Activated CD8-positive, alpha-beta memory T cell treated with anti-CD3 and anti-CD28 coated beads for 4 hours (primary cell): ENCODE data around the gene KDELR1.

Experiments used
- DNase-seq, 2 donors: peaks; one replicate each; pipeline ENCODE4 v3.0.0-alpha.2; 2020; ENCODE audit warnings: low read depth in 2 of 2

Gene KDELR1

DNA sequence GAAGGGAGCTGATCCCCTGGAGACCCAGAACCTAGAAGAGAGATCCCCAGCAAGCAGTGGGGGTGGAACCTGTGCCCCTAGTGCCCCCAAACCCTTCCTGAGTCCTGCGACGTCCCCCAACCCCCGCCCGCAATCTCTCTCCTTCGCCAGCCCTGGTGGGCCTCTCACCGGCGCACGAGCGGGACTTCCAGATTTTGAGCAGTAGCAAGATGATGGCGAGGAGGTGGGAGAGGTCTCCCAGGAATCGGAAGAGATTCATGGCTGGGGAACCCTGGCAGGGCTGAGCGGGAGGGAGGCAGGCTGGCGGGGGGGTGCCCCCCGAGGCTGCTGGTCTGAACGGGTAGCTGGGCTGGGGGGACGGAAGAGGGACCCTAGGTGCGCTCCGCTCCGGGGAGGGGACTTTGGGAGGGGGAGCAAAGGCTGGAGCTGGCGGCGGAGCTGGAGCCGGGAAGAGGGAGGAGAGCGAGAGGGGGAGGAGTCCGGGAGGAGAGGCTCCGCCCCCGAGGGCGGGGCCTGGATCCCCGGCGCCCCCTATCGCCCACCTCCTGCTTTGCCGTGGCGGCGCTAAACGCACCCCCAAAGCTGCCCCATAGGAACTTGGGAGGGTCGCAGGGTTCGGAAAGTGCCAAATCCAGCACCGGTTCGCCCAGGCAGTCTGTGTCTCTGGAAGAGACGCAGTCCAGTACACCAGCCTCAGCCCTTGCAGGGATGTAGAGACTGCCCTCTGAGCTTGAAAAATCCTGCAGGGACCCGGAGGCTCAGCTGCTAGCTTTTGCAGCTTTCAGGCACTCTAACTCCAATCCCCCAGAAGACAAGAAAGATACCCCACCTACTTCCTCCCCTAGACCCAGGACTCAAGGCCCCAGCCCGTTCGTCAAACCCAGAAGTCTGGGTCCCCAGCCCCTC lies at the start of gene KDELR1:
TSS of gene KDELR1 (minus strand) at position 452 of the 906 bp plus-strand sequence. CDS start at position 259, 193 bp downstream.
- peak; percentile 46 to 47 for DNase-seq

DNA sequence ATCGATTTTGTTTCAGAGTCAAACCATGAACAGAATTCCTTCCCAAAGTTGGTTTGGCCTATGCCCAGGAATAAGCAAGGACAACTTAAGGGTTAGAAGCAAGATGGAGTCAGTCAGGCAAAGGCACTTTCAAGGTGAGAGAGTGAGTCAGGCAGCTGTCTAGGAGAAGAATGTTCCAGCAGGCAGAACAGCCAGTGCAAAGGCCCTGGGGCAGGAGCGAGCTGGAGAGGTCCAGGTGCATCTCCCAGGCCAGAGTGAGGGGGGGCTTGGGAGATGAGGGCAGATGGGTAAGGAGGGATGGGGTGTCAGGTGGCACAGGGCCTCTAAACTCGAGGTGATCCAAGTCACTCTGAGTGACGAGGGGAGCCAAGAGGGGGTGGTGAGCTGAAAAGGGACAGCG lies 45.2 kb upstream of the KDELR1 start:
- DNase-seq: no peak

DNA sequence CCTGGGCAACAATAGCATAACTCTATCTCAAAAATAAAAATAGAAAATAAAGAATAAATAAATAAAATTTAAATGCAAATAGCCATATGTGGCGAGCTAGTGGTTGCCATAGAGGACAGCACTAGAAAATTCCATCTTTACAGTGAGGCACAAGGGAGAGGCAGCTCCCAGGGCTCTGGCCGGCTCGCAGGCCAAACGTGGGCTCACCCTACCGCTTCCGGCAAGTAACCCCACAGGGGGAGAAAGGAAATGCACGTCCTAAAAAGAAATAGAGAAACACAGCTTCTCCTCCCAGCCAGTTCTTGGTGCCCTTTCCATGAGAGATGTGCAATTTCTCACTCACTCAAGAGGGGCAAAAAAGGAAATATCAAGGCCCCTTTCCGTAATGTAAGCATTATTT lies 42.0 kb upstream of the KDELR1 start:
- no peak for DNase-seq

DNA sequence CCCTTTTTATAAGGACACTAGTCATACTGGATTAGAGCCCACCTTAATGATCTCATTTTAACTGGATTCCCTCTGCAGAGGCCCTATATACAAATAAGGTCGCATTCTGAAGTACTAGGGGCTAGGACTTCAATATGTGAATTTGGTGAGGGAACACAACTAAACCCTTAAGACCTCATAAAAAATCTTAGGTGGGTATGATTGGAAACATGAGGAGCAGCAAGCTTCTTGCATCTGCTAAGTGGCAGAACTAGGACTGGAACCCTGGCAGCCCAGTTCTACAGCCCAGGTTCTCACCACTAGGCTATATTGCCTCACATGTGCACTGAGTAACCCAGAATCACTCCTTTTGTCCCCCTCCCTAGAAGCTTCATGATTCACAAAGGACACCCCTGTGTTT lies 37.3 kb upstream of the KDELR1 start:
- DNase-seq: no peak

DNA sequence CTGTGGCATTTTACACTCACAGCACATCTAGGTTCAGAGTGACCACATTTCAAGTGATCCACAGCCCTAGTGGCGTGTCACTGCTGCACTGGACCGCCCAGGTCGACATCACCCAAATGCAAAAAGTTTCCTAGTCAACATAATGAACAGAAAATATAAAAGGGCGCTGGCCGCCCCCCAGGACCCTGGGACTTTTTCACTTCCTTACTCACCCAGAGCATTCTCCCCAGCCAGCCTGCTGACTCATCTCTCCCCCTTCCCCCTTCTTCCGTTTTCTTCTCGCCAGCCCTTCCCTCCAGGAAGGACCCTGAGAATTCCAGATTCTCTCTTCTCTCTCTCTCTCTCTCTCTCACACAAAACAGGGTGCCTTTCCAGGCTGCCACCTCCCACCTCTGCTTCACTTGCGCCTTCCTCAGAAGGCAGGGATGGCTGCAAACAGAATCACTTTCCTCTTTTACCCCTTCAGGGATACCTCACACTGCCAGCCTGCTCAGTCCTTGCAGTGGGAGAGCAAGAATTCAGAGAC lies 33.4 kb upstream of the KDELR1 start:
- no peak for DNase-seq

DNA sequence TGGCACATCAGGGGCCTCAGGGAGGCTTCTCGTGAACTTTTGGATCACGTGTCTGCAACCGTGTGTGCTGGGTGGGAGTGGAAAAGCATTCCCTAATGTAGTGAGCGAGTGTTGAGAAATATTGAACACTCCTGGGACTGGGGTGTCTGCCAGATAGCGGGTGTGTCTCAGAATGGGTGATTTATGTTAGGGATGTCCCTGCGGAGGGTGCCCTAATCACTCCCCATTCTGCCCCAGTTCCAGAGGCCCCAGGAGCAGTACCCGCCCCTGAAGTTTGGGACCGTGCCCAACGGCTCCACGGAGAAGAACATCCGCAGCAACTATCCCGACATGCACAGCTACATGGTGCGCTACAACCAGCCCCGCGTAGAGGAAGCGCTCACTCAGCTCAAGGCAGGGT lies 30.2 kb upstream of the KDELR1 start:
- DNase-seq: no peak

DNA sequence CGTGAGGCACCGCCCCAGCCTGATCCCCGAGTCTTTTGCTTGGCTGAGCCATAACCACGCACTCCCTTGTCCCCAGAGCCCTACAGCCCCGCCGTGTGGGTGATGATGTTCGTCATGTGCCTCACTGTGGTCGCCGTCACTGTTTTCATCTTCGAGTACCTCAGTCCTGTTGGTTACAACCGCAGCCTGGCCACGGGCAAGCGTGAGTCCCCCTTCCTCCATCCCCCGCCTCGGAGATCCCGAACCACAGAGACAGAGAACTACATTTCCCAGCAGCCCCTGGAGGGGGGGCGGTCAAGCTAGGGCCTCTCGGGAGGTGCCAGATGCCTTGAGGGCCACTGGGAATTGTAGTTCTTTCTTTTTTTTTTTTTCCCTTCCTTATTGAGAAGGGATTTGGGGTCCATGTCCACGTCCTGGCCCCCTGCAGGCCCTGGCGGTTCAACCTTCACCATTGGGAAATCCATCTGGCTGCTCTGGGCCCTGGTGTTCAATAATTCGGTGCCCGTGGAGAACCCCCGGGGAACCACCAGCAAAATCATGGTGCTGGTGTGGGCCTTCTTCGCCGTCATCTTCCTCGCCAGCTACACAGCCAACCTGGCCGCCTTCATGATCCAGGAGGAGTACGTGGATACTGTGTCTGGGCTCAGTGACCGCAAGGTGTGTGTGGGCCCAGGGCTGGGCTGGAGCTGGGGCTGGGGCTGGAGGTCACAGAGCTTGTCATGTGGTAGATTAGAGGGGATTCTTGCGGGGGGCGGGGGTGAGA lies 28.0 kb upstream of the KDELR1 start:
- DNase-seq: peak; percentile 40 to 51

DNA sequence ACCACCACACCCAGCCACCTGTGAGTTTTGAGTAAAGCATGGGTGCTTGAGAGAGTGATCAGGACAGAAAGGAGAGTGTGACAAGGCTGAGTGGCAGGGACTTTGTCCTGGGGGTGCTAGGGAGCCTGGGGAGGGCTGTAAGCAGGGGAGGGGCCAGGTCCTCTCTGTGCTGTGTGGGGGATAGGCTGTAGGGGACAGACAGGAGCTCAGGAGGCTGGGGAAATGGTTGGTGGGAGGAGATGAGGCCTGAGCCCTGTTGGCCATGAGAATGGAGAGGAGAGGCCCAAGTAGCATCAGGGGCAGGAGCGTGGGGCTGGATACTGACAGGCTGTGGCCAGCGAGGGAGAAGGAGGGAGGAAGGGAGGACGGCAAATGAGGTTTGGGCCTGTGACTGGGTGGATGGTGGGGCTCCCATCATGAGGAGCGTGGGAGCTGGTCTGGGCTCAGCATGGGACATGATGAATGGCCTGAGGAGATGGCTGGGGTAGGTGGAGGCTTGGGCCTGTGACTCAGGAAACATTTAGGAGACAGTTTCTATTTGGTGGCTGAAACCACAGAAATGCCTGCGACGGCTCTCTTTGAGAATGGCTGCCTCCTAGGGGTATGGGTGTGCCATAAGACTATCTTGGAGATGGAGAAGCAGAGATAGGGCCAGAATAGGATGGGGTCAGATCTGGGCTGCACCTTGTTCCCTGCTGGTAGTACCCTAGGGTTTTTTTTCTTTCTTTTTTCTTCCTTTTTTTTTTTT lies 27.1 kb upstream of the KDELR1 start:
- no peak for DNase-seq

DNA sequence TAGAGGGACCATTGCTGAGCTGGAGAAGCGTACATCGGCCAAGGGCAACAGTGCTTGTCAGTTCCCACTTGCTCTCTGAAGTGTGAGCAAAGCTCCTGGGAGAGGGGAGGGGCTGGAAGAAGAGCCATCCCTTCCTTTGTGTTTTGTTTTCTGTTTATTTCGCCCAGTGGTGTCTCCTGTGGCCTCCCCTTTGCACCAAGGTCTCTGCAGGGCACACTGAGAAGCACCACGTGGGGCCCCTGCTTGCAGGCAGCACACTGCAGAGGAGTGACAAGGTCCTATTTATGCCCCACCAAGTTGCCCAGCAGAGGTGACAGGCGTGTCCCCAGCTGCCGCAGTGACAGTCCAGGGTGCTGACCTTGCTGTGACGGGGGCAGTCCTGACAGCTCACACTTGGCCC lies 26.1 kb upstream of the KDELR1 start:
- DNase-seq: no peak

DNA sequence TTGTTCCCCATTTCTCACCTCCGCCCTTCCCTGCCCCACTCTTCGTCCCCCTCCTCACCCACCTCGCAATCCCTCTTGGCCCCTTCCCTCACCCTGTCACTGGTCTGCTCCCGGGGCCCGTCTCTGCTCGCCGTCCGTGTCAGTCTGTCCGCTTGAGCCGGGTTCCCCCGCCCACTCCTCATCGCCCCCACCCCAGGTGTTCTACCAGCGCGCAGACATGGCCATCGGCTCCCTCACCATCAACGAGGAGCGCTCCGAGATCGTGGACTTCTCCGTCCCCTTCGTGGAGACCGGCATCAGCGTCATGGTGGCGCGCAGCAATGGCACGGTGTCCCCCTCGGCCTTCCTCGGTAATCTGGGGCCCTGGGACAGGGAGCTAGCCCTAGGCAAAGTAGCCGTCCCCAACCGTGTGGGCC lies 24.5 kb upstream of the KDELR1 start:
- no peak for DNase-seq

DNA sequence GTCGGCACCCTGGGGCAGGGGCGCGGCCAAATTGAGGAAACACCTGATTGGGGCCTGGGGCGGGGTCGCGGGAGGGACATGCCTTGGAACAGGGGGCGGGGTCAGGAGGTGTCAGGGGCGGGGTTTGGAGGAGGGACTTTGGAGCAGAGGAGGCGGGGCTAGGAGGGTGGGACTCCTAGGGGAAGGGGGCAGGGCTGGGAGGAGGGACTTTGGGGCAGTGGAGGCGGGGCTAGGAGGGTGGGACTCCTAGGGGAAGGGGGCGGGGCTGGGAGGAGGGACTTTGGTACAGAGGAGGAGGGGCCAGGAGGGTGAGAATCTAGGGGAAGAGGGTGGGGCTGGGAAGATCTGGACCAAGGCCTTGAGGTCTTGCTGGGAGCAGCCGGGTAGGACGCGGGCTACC lies 24.0 kb upstream of the KDELR1 start:
- DNase-seq: peak in 1 of 2 donors; percentile 41

DNA sequence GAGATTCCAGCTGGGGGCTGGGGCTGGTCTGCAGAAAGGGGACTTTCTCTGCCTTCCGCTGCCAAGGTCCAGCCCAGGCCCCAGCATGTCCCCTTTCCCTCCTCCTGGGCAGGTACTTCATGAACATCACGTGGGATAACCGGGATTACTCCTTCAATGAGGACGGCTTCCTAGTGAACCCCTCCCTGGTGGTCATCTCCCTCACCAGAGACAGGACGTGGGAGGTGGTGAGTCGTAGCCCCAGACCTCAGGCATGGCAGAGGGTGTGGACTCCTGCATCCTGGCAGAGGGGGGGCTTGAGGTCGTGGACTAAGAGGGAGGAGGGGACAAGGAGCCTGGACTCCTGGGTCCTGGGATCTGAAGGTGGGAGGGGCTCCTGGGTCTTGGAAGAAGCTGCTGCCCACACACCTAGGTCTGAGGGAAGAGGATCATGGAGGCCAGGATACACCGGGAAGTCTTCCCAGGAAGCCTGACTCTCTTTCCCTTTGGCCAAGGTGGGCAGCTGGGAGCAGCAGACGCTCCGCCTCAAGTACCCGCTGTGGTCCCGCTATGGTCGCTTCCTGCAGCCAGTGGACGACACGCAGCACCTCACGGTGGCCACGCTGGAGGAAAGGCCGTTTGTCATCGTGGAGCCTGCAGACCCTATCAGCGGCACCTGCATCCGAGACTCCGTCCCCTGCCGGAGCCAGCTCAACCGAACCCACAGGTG lies 22.7 kb upstream of the KDELR1 start:
- no peak for DNase-seq

DNA sequence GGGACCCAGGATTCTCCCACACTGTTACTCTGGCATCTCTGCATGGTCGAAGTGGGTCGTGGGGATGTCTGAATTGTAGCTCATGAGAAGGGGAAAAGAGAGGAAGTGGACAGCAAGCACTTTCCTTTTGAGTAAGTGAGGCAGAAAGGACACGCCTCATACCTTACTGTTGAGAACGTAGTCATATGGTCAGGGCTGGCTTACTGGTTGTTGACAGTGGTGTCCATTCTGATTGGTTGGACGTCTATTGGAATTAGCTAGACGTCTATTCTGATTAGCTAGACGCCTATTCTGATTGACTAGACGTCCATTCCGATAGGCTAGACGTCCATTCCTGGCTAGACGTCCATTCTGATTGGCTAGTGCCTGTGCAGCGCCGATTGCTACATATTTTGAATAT lies 14.5 kb upstream of the KDELR1 start:
- DNase-seq: no peak

DNA sequence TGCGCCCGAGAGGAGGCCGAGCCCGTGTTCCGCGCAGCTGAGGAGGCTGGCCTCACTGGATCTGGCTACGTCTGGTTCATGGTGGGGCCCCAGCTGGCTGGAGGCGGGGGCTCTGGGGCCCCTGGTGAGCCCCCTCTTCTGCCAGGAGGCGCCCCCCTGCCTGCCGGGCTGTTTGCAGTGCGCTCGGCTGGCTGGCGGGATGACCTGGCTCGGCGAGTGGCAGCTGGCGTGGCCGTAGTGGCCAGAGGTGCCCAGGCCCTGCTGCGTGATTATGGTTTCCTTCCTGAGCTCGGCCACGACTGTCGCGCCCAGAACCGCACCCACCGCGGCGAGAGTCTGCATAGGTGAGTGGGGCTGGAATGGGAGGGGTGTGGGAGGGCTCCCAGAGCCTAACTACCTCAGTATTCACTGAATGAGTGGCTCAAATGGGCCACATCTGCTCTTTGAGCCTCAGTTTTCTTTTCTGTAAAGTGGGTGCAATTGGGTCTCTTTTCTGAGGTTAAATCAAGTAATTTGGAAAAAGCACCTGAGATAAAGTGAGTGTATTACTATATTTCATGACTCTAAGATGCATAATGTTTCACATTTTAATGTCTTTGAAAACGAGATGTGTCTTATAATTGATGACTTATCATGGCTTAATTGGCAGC lies 13.8 kb upstream of the KDELR1 start:
- DNase-seq: no peak

DNA sequence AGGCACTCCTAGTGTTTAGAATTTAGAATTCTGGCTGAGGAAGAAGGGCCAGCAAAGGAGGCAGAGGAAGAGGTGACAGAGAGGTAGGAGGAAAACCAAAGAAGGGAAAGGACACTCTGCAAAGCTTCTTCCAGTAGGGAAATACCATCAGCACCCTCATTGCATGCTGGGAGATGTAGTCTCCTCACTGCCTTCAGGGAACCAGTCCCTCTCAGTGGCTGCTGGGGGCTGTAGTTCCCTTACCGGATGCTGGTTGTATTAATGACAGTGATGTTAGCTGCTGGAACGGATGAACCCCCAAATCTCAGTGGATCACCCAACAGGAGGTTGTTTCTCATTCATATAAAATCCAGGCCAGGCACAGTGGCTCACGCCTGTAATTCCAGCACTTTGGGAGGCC lies 12.3 kb upstream of the KDELR1 start:
- peak in 1 of 2 donors; percentile 42 for DNase-seq

DNA sequence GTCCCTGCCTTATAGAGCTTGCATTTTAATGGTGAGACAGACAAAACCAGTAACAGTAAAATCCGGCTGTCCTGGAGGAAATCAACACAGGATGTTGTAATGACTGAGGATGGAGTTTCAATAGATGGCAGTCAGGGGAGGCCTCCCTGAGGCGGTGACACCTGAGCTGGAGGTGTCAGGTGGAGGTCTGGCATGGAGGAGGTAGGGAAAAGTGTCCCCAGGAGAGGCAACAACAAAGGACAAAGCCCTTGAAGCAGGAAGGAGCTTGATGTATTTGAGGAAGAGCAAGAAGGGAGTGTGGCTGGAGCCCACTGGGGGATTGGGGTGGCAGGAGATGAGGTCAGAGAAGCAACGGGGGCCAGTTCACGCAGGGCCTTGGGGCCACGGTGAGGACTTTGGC lies 9.9 kb upstream of the KDELR1 start:
- DNase-seq: no peak

DNA sequence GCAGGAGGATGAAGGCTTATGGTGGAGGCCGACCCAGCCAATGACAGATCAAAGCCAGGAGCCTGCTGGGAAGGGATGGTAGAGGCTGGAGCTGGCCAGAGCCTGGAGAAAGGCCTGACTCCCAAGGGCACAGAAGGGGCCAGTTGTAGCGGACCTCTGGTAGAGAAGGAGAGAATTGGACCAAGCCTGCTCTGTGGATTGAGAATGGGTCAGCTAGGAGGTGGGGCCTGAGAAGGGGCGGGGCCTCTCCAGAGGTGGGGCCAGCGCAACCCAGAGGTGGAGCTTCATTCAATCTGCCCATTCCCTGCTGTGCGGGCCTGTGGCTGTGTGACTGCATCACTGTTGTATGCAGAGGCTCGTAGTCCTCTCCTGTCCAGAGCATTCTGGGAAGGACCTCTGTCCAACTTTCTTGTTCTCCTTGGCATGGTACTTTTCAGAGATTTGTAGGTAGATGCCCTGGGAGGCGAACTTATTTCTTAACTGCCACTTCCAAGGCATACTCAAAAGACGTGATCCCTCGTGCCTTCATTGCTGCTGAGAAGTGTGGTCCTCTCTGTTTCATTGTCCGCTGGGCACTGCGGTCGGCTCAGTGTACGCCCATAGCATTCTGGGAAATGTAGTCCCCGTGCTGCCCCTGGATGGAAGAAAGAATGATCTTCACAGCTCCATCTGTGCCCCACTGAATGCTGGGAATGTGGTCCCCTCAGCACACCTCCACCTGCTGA lies 8.8 kb upstream of the KDELR1 start:
- DNase-seq: no peak

DNA sequence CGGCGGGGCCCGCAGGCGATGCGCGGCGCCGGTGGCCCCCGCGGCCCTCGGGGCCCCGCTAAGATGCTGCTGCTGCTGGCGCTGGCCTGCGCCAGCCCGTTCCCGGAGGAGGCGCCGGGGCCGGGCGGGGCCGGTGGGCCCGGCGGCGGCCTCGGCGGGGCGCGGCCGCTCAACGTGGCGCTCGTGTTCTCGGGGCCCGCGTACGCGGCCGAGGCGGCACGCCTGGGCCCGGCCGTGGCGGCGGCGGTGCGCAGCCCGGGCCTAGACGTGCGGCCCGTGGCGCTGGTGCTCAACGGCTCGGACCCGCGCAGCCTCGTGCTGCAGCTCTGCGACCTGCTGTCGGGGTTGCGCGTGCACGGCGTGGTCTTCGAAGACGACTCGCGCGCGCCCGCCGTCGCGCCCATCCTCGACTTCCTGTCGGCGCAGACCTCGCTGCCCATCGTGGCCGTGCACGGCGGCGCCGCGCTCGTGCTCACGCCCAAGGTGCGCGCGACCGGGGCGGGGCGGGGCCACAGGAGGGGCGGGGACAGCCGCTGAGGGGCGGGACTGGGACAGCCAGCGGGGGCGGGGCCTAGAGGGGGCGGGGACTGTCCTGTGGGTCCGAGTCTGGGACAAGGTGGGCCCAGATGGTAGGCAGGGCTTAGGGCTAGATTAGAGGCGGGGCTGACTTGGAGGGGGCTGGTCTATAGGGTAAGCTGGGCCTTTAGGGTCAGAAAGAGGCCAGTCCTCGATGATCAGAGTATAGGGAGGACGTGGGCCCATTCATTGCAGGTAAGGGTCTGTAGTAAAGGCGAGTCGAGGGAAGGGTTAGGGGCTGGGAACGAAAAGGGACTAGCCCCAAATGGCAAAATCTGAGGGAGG lies 7.3 kb upstream of the KDELR1 start:
- peak; percentile 56 to 61 for DNase-seq

DNA sequence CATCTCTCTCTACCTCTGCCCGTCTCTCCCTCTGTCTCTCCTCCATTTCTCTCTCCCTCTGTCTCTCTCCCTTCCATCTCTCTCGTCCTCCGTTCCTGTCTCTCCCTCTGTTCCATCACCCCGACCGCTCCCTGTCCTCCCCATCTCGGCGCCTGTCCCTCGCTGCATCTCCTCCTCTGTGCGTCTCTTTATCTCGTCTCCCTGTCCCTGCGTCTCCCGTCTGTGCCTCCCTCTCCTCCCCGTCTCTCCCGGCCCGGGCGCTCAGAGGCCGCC lies 6.7 kb upstream of the KDELR1 start:
- DNase-seq: no peak
